SHP77 (cell line): ENCODE measurements around the gene GAR1.
"Not testable (repeated sequence)": the region's sequence is repeated elsewhere in the genome, so short reads cannot be mapped to it uniquely, and the experiment has no call there.

Experiments used
- DNase-seq, 2 experiments: peaks; one replicate each; lab custom pipeline; 2025; lab: John Stamatoyannopoulos, UW

The GAR1 gene

DNA sequence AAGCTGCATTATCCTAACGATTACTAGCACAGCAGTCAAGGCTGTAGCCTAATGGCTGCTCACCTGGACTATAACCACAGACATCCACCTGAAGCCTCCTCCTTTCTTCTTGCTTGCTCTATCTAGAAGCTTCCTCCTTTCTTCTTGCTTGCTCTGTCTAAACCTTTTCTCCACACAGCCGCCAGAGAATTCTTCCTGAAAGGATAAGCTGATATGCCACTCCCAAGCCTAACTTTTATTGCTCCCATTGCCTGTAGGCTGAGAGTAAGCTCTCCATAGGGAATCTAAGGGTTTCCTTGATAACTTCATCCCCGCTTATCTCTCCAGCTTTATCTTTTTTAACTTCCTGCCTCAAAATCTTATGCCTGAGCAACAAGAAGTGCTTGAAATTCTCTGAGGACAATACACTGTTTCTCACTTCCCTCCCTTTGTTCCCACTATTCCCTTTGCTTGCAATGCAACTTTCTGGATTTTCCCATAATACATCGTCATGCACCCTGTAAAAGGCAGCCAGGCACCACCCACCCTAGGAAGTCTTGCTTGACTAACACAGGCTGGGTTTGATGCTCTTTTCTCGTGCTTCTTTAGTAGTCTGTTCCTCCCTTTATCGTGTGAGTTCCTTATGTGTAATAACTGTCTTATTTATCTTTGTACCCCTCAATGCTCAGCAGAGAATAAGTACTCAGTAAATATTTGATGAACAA lies 31.0 kb downstream of the GAR1 start:
- DNase-seq = no peak

GRCh38 chr4:109847896-109848442 lies 32.4 kb downstream of the GAR1 start, which contains the start of gene LRIT3:
LRIT3 (plus strand) TSS chr4:109848107; CDS start chr4:109848202, 95 bp downstream.
- DNase-seq = no peak

GRCh38 chr4:109848501-109848900 lies 32.9 kb downstream of the GAR1 start:
- no peak for DNase-seq

- no peak for DNase-seq
These were observed 35.0 kb downstream of the GAR1 start for GRCh38 chr4:109850601-109851000.

GRCh38 chr4:109859426-109860300 lies 44.1 kb downstream of the GAR1 start:
- not testable (repeated sequence) for DNase-seq

DNA sequence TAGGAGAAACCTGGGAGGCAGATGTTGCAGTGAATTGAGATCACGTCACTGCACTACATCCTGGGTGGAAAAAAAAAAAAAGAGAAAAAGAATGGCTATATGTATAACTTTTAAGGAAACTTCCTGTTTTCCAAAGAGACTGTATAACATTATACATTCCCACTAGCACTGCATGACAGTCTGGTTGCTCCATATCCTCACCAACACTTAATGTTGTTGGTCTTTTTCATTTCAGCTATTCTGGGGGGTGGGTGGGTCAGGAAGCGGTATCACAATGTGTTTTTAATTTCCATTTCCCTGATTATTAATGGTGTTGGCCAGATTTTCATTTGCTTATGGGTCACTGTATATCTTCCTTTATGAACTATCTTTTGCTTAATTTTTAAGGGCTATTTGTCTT lies 45.7 kb downstream of the GAR1 start:
- DNase-seq = no peak

DNA sequence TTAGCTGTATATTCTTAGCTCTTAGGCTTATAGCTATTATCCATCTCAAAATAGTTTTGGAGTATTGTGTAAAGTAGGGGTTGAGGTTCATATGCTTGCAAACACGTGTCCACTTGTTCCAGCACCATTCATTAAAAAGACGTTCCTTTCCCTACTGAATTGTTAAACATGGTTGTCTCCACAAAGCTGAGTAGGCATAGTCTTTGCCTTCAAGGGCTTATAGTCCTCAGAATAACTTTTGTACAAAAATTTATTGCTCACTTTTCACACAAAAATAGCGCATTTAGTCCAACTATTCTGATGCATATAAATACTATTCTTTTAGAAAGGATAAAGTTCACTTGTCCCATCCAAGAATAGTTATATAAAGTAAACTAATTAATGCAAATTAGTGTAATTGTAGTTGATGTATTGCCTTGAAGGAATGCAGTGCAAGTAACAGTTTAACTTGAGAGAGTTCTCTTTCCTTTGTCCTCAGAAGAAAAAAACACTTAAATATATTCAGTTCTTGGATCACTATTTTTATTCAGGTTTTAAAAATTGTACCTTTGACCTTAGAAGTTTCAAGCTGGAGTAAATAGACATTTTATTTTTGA lies 46.5 kb downstream of the GAR1 start:
- no peak for DNase-seq

DNA sequence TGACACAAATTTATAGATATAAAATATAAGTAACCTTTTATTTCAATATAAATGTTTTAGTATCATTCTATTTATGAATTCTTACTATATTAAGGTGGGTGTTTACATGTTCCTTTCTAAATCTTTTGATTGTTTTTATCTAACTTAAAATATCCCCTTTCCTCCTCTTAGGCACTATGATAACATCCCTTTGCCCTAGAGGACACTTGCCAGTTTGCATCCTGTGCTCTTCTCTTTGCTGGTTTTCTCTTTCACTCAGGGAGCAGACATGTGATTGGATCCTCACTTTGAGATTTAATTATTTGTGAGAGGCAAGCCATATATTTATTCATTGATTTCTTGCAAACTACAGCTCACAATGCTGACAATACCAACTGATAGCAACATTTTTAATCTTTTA lies 48.6 kb downstream of the GAR1 start:
- DNase-seq = no peak

- no peak for DNase-seq
These were observed 54.5 kb downstream of the GAR1 start for GRCh38 chr4:109870061-109870460.

DNA sequence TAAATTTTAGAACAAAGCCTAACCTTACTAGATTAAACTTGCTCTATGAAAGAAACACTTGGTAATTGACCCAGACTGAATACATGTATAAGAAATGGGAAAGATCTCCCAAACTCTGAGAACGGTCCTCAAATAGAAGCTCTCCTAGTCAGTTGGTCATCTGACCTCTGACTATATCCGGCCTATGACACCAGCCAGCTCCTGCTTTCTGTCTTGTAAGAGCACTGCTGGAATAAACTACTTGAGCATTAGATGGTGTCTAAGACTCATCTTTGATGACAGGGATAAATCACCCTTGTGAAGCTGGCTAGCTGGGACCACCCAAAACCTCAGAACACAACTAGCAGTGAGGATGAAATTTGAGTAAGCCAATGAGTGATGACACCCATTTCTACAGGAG lies 56.5 kb downstream of the GAR1 start:
- DNase-seq = no peak

DNA sequence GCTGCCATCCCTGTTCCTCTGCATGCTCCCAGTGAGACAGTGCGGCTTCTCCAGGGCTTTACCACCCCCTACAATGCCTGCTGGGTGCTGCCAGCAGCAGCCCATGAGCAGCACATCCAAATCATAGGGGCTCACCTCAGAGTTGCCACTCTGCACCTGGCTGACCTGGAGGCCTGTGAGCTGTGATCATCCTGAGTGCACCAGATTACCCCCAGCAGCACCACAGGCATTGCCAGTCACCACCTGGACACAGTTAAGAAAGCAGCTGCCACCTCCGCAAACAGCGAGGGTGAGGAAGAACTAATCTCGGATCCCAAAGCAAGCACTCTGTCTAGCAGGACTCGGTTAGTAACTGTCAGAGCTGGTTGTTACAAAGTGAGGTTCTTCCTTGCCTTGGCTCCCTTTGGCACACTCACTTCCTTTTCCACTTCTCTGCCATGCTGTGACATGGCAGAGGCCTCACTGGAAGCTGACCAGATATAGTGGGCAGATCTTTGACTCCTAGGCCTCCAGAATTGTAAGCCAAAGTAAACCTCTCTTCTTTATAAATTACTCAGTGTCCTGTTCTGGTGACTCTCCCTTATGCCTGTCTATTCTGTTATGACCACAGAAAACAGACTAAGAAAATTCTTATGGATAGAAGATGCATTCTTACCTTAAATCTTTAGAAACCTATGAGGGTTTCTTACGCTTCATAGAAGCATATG lies 57.5 kb downstream of the GAR1 start:
- DNase-seq = no peak

DNA sequence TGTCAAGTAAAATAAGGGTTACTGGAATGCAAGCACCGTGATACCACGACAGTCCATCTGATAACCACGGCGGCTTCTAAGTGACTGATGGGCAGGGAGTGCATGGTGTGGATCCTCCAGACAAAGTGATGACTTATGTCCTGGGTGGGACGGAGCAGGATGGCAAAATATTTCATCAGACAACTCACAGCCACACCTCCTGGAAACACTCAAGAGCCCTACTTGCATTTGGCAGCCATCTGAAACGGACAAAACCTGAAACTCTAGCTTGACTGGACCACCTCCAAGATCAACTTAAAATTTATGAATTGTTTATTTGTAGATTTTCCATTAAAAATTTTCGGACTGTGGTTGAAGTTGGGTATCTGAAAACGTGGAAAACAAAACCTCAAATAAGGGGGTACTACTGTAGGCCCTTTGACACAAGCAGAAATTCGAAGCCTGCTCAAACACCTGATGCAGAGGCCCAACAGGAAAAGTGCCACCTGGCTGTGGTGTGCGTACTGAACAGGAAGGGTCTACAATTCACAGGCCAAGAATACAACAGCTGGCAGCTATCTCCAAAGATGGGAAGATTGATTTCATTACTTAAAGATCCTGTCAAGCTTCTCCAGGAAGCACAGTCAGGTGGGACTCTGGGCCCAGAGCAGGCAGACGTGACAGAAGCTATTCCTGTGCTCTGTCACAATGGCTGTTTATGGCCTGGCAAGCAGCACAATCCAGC lies 58.4 kb downstream of the GAR1 start:
- DNase-seq = no peak
